ENCODE measurements around the gene PCDHB1.

The PCDHB1 gene

DNA sequence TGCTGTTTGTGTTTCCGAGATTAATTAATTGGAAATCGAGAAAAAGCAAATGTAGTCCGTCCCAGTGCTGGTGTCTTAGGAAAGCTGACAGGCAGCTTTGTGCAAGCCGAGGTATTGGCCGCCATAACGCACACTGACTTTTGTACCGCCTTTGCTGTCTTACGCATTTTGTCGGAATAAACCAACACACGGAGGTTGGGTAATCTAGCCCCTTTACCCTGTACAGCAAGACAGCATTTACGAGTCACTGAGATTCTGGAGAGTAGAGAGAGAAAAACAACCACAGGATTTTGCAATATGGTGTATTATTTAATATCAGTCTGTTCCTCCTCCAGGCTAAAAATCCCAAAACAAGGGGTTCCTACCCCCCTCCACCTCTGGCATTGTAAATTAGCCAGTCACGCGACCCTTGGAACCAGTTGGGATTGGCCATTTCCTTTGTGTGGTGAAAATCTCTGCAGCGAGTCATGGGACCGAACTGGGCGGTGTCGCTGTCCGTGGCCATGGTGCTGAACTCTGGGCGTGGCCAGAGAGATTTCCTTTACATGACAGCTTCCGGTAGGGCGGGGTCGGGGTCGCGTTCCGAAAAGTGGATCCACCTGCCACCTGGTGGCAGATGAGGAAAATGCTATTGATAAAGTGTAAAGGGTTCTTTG, 10.3 kb upstream of the PCDHB1 start:
- Histone ChIP-seq H3K9me3 (ENCODE audit: insufficient read depth, low read length, severe bottlenecking) (no peaks in the 10 kb centered on the region), H3K27me3 (ENCODE audit: insufficient read depth, low read length, poor library complexity) (no peaks in the 10 kb centered on the region), H3K4me3 (ENCODE audit: low read depth in 1 of 2, low read length in 2 of 2) (no peak overlapping the region), H3K27ac (ENCODE audit: low read length) (no peak overlapping the region), H3K4me2 (ENCODE audit: insufficient read depth, low read length) (no peak overlapping the region), H3K9ac (ENCODE audit: low read depth, low read length) (no peak overlapping the region), H4K20me1 (ENCODE audit: insufficient read depth, low read length) (no peaks in the 10 kb centered on the region), H3K4me1 (ENCODE audit: insufficient read depth, low read length) (no peaks in the 10 kb centered on the region), H2AFZ (ENCODE audit: low read depth, low read length) (no peak overlapping the region), H3K36me3 (ENCODE audit: insufficient read depth, low read length) (no peaks in the 10 kb centered on the region), H3K79me2 (ENCODE audit: insufficient read depth, low read length) (no peaks in the 10 kb centered on the region)
- TF ChIP-seq, protein P1, sequence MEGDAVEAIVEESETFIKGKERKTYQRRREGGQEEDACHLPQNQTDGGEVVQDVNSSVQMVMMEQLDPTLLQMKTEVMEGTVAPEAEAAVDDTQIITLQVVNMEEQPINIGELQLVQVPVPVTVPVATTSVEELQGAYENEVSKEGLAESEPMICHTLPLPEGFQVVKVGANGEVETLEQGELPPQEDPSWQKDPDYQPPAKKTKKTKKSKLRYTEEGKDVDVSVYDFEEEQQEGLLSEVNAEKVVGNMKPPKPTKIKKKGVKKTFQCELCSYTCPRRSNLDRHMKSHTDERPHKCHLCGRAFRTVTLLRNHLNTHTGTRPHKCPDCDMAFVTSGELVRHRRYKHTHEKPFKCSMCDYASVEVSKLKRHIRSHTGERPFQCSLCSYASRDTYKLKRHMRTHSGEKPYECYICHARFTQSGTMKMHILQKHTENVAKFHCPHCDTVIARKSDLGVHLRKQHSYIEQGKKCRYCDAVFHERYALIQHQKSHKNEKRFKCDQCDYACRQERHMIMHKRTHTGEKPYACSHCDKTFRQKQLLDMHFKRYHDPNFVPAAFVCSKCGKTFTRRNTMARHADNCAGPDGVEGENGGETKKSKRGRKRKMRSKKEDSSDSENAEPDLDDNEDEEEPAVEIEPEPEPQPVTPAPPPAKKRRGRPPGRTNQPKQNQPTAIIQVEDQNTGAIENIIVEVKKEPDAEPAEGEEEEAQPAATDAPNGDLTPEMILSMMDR (IDR thresholded peaks at IDR 0.05; ENCODE audit: borderline replicate concordance, extremely low read depth, low read length, poor library complexity, severe bottlenecking): peak; percentile 83
- no peak for TF ChIP-seq EZH2 (IDR thresholded peaks at IDR 0.05; ENCODE audit: borderline replicate concordance, low read depth, low read length, severe bottlenecking)
- peak; percentile 86 for ATAC-seq (ENCODE audit: insufficient read depth, low read depth)
- DNase-seq: peak; percentile 92

DNA sequence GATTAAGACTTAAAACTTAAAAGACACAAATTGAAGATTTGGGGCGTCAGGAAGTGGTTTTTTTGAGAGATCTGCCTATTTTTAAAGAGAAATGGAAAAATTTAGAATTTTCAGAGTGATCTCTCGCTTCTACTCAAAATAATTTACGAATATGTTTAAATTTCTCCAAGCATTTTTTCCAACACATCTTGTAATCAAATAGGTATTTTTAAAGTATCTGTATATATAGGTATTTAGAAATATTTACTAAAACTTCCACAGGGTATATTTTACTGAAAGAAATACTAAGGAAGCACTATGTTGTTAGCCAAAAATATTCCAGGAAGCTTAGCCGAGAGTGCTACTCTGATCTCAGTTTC, 9.8 kb upstream of the PCDHB1 start:
- no peaks in the 10 kb centered on the region for H3K36me3 ChIP-seq (ENCODE audit: insufficient read depth, low read length)
- no peaks in the 10 kb centered on the region for H3K27me3 ChIP-seq (ENCODE audit: insufficient read depth, low read length, poor library complexity)
- H3K79me2 ChIP-seq (ENCODE audit: insufficient read depth, low read length): no peaks in the 10 kb centered on the region
- ATAC-seq (ENCODE audit: insufficient read depth, low read depth): no peak
- H4K20me1 ChIP-seq (ENCODE audit: insufficient read depth, low read length): no peaks in the 10 kb centered on the region
- no peak overlapping the region for H3K27ac ChIP-seq (ENCODE audit: low read length)
- H3K9ac ChIP-seq (ENCODE audit: low read depth, low read length): no peak overlapping the region
- H3K9me3 ChIP-seq (ENCODE audit: insufficient read depth, low read length, severe bottlenecking): no peaks in the 10 kb centered on the region
- no peak for TF ChIP-seq EZH2 (IDR thresholded peaks at IDR 0.05; ENCODE audit: borderline replicate concordance, low read depth, low read length, severe bottlenecking)
- TF ChIP-seq, protein P1 (IDR thresholded peaks at IDR 0.05; ENCODE audit: borderline replicate concordance, extremely low read depth, low read length, poor library complexity, severe bottlenecking): no peak
- H2AFZ ChIP-seq (ENCODE audit: low read depth, low read length): no peak overlapping the region
- H3K4me1 ChIP-seq (ENCODE audit: insufficient read depth, low read length): no peaks in the 10 kb centered on the region
- H3K4me3 ChIP-seq (ENCODE audit: low read depth in 1 of 2, low read length in 2 of 2): no peak overlapping the region
- no peak overlapping the region for H3K4me2 ChIP-seq (ENCODE audit: insufficient read depth, low read length)
- no peak for DNase-seq

DNA sequence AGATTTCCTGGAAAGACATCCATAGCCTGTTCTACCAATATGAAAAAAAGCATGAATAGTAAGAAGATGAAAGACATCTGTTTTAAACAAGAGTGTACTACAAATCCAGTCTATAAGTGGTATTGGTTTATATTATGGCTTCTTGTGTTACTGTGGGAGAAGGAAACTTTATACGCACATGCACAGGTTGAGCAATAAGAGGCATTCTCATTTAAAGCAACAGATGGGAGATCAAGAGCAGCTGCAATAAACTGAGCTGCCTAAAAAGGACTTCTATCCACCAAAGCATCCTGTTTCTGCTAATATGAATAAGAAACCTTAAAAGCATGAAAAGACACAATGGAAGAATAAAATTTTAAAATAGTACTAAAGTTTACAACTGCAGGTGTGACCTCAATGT, 8.6 kb upstream of the PCDHB1 start:
- no peak for TF ChIP-seq EZH2 (IDR thresholded peaks at IDR 0.05; ENCODE audit: borderline replicate concordance, low read depth, low read length, severe bottlenecking)
- TF ChIP-seq, protein P1 (IDR thresholded peaks at IDR 0.05; ENCODE audit: borderline replicate concordance, extremely low read depth, low read length, poor library complexity, severe bottlenecking): no peak
- ATAC-seq (ENCODE audit: insufficient read depth, low read depth): no peak

DNA sequence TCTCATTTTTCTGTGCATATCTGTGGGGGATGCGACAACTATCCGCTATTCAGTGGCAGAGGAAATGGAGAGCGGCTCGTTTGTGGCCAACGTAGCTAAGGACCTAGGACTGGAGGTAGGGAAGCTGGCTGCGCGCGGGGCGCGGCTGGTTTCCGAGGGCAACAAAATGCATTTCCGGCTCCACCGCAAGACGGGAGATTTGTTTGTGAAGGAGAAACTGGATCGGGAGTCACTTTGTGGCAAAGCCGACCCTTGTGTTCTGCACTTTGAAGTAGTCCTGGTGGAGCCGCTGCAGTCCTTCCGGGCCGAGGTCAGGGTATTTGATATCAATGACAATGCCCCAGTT, 320 bp downstream of the PCDHB1 start:
- no peak overlapping the region for H3K4me2 ChIP-seq (ENCODE audit: insufficient read depth, low read length)
- no peaks in the 10 kb centered on the region for H3K4me1 ChIP-seq (ENCODE audit: insufficient read depth, low read length)
- no peaks in the 10 kb centered on the region for H3K27me3 ChIP-seq (ENCODE audit: insufficient read depth, low read length, poor library complexity)
- no peak overlapping the region for H3K4me3 ChIP-seq (ENCODE audit: low read depth in 1 of 2, low read length in 2 of 2)
- H3K36me3 ChIP-seq (ENCODE audit: insufficient read depth, low read length): no peaks in the 10 kb centered on the region
- DNase-seq (no peak), ATAC-seq (ENCODE audit: insufficient read depth, low read depth) (no peak)
- H3K9ac ChIP-seq (ENCODE audit: low read depth, low read length): no peak overlapping the region
- no peak overlapping the region for H2AFZ ChIP-seq (ENCODE audit: low read depth, low read length)
- no peak overlapping the region for H3K27ac ChIP-seq (ENCODE audit: low read length)
- no peaks in the 10 kb centered on the region for H3K79me2 ChIP-seq (ENCODE audit: insufficient read depth, low read length)
- TF ChIP-seq, protein P1 (IDR thresholded peaks at IDR 0.05; ENCODE audit: borderline replicate concordance, extremely low read depth, low read length, poor library complexity, severe bottlenecking): no peak
- TF ChIP-seq EZH2 (IDR thresholded peaks at IDR 0.05; ENCODE audit: borderline replicate concordance, low read depth, low read length, severe bottlenecking): no peak
- no peaks in the 10 kb centered on the region for H3K9me3 ChIP-seq (ENCODE audit: insufficient read depth, low read length, severe bottlenecking)
- H4K20me1 ChIP-seq (ENCODE audit: insufficient read depth, low read length): no peaks in the 10 kb centered on the region

More for the DNA sequence above, 8.6 kb upstream of the PCDHB1 start:
- Histone ChIP-seq H3K27ac (ENCODE audit: low read length) (no peak overlapping the region), H3K4me1 (ENCODE audit: insufficient read depth, low read length) (no peaks in the 10 kb centered on the region), H3K4me2 (ENCODE audit: insufficient read depth, low read length) (no peak overlapping the region), H2AFZ (ENCODE audit: low read depth, low read length) (no peak overlapping the region), H3K9me3 (ENCODE audit: insufficient read depth, low read length, severe bottlenecking) (no peaks in the 10 kb centered on the region), H4K20me1 (ENCODE audit: insufficient read depth, low read length) (no peaks in the 10 kb centered on the region), H3K36me3 (ENCODE audit: insufficient read depth, low read length) (no peaks in the 10 kb centered on the region), H3K79me2 (ENCODE audit: insufficient read depth, low read length) (no peaks in the 10 kb centered on the region), H3K4me3 (ENCODE audit: low read depth in 1 of 2, low read length in 2 of 2) (no peak overlapping the region), H3K9ac (ENCODE audit: low read depth, low read length) (no peak overlapping the region), H3K27me3 (ENCODE audit: insufficient read depth, low read length, poor library complexity) (no peaks in the 10 kb centered on the region)
- no peak for DNase-seq
